A673 (cell line): ENCODE measurements around the gene FARP1. TPM values are rescaled to one million over a fixed set of nuclear protein-coding genes. Genes with fewer than 3 reads are reported as not detected.

Experiments
- BruUV-seq: library from RNA; stranded (reverse); fragments of 400-500 nt; replicated peaks from 2 replicates; lab custom pipeline; 2021; lab: Mats Ljungman, UMichigan
- CTCF ChIA-PET: fragments of 300-600 bp; sonication (Branson Sonifier 250); formaldehyde crosslinking; loops from one replicate; lab custom pipeline; 2022; ENCODE audit warnings: antibody characterized with exemption; lab: Charles Lee
- POLR2A ChIA-PET: fragments of 300-600 bp; sonication (Branson Sonifier 250); formaldehyde crosslinking; loops from one replicate; lab custom pipeline; 2022; ENCODE audit warnings: antibody characterized with exemption; ENCODE audit not compliant: low non-redundant PET; lab: Charles Lee
- DNase-seq: peaks from one replicate; pipeline ENCODE4 v3.0.0-alpha.2; 2015; ENCODE audit warnings: low spot score
- H3K27ac ChIP-seq: fragments of 200-600 bp; sonication (generic); 2 replicates; pipeline ENCODE4 v1.5.1; 2016; ENCODE audit warnings: mixed run types, low read depth, mild to moderate bottlenecking, mixed read lengths, antibody characterized with exemption, low read length; ENCODE audit not compliant: poor library complexity, severe bottlenecking
- H3K27me3 ChIP-seq: fragments of 200-600 bp; sonication (generic); replicated peaks from 2 replicates; pipeline ENCODE4 v1.6.1; 2017; ENCODE audit warnings: mixed run types, low read depth, mild to moderate bottlenecking, mixed read lengths, antibody characterized with exemption, low read length; ENCODE audit not compliant: insufficient read depth, poor library complexity
- H3K36me3 ChIP-seq: fragments of 200-600 bp; sonication (generic); 2 replicates; pipeline ENCODE4 v1.6.1; 2016; ENCODE audit warnings: mixed run types, mild to moderate bottlenecking, mixed read lengths, antibody characterized with exemption, low read length; ENCODE audit not compliant: insufficient read depth, poor library complexity, severe bottlenecking
- H3K4me1 ChIP-seq: fragments of 200-600 bp; sonication (generic); 2 replicates; pipeline ENCODE4 v1.6.1; 2017; ENCODE audit warnings: mixed run types, mild to moderate bottlenecking, mixed read lengths, antibody characterized with exemption, low read length; ENCODE audit not compliant: insufficient read depth, poor library complexity, severe bottlenecking
- H3K4me3 ChIP-seq: fragments of 200-600 bp; sonication (generic); 2 replicates; pipeline ENCODE4 v1.5.1; 2016; ENCODE audit warnings: low read depth, mixed run types, mild to moderate bottlenecking, mixed read lengths, low read length; ENCODE audit not compliant: poor library complexity, severe bottlenecking
- H3K9me3 ChIP-seq: fragments of 200-600 bp; sonication (generic); 2 replicates; pipeline ENCODE4 v1.6.1; 2016; ENCODE audit warnings: mixed run types, low read depth, mild to moderate bottlenecking, mixed read lengths, antibody characterized with exemption, low read length; ENCODE audit not compliant: poor library complexity, severe bottlenecking
- EZH2 ChIP-seq: fragments of 200-600 bp; sonication (generic); IDR thresholded peaks from 2 replicates; pipeline ENCODE4 v1.6.1; 2017; ENCODE audit warnings: borderline replicate concordance, low read depth, mild to moderate bottlenecking, mixed read lengths, antibody characterized with exemption, low read length; ENCODE audit not compliant: poor library complexity, severe bottlenecking
- intact Hi-C: fragments of 100-400 bp; cut with micrococcal nuclease; formaldehyde crosslinking; loops from one replicate; pipeline ENCODE4 v1.10.0; 2022; ENCODE audit not compliant: unreplicated experiment
- total RNA-seq: library from RNA; stranded (reverse); gene quantifications from 2 replicates; pipeline ENCODE4 v1.2.3, GENCODE V29; 2021
- TF ChIP-seq, protein P1 (sequence below): fragments of 300-800, 200-600 bp; sonication (generic); conservative IDR thresholded peaks from 2 replicates; pipeline ENCODE4 v1.5.1; 2017; ENCODE audit warnings: low read depth, mild to moderate bottlenecking, antibody characterized with exemption, low read length, moderate library complexity, mixed read lengths

The FARP1 gene
- total RNA-seq, 1 experiment from 2014 or later = 177 TPM

DNA sequence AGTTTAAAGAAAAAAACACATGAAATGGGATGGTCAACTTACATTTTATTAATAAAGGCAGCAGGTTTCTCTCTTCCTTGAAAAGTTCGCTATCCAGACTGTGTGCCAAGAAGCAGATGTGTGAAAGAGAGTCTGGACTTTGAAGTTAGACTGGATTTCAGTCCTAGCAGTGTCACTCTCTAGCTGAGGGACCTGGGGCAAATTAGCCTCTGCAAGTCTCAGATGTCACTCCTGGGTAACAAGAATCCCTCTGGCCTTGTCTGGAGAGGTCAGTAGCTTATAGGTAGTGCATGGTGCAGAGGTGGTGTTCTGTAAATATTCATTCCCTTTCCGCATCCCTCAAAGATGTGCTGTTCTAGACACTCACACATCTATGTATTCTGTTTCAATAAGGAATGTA is 221.8 kb downstream of the FARP1 start:
- CTCF ChIA-PET = no interaction called here
- DNase-seq = no peak
- POLR2A ChIA-PET = no interaction called here
- Histone ChIP-seq H3K27me3 (no peaks in the 10 kb centered on the region), H3K4me3 (no peak overlapping the region), H3K9me3 (no peaks in the 10 kb centered on the region), H3K27ac (no peak overlapping the region), H3K4me1 (peaks cover 7% of the 10 kb centered on the region), H3K36me3 (peaks cover 5% of the 10 kb centered on the region)
- TF ChIP-seq, protein P1, sequence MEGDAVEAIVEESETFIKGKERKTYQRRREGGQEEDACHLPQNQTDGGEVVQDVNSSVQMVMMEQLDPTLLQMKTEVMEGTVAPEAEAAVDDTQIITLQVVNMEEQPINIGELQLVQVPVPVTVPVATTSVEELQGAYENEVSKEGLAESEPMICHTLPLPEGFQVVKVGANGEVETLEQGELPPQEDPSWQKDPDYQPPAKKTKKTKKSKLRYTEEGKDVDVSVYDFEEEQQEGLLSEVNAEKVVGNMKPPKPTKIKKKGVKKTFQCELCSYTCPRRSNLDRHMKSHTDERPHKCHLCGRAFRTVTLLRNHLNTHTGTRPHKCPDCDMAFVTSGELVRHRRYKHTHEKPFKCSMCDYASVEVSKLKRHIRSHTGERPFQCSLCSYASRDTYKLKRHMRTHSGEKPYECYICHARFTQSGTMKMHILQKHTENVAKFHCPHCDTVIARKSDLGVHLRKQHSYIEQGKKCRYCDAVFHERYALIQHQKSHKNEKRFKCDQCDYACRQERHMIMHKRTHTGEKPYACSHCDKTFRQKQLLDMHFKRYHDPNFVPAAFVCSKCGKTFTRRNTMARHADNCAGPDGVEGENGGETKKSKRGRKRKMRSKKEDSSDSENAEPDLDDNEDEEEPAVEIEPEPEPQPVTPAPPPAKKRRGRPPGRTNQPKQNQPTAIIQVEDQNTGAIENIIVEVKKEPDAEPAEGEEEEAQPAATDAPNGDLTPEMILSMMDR = no peak
- TF ChIP-seq EZH2 = no peak
- intact Hi-C loops = no loop called here
- BruUV-seq = no TSS peak

DNA sequence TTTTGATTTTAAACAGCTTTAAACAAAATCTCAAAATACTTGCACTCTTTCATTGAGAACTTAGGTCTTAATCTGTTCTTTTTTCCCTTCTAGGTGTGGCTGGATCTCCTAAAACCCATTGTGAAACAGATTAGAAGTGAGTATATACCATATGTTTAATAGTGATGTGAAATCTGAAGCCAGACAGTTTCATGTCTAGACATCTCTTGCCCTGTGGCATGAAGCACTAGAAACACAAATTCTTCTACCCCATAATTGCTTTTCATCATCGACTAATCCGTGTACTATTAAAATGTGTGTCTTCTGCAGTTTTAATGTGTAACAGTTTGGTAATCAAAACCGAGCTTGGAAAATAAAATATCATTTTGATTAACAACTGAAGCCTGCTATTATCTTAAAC is 222.4 kb downstream of the FARP1 start:
- Histone ChIP-seq H3K9me3 (no peaks in the 10 kb centered on the region), H3K36me3 (peaks cover 5% of the 10 kb centered on the region), H3K27ac (no peak overlapping the region), H3K4me3 (no peak overlapping the region), H3K4me1 (peaks cover 7% of the 10 kb centered on the region), H3K27me3 (no peaks in the 10 kb centered on the region)
- DNase-seq = no peak
- no TSS peak for BruUV-seq
- intact Hi-C loops = no loop called here
- ChIA-PET POLR2A (no interaction called here), CTCF (no interaction called here)
- TF ChIP-seq, protein P1 = no peak
- no peak for TF ChIP-seq EZH2

DNA sequence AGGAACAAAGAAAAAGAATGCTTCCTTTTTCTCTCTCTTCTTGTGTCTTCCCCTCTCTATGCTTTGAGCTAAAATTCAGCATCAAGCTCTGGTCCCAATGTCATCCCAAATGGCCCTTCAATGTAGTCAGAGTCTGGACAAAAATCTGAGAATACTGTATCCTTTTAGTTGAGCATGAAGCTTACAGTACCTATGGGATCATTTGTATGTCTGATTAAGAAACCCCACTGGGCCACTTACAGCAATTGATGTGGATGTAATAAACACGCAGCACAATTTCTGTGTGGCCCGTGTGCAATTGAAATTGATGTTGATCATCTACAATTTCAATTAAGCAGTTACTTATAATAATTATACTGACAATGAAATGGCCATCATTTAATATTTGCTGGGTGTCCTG is 223.1 kb downstream of the FARP1 start:
- intact Hi-C loops = no loop called here
- no peak for DNase-seq
- peaks cover 7% of the 10 kb centered on the region for H3K4me1 ChIP-seq
- H3K27me3 ChIP-seq = no peaks in the 10 kb centered on the region
- H3K9me3 ChIP-seq = no peaks in the 10 kb centered on the region
- BruUV-seq = no TSS peak
- H3K4me3 ChIP-seq = no peak overlapping the region
- ChIA-PET CTCF (interaction anchor here (0.6 kb wide), 1 partner anchor 184 kb away, joined by 3 read pairs; no protein-coding TSS in a partner anchor), POLR2A (no interaction called here)
- TF ChIP-seq EZH2 = no peak
- TF ChIP-seq, protein P1 = no peak
- H3K27ac ChIP-seq = no peak overlapping the region
- peaks cover 5% of the 10 kb centered on the region for H3K36me3 ChIP-seq
